NCI-H460 (cell line): Measurements from ENCODE around the gene ANO1. TPM values are rescaled to one million over a fixed set of nuclear protein-coding genes. Genes with fewer than 3 reads are reported as not detected.

Experiments
- DNase-seq: peaks from one replicate; pipeline ENCODE4 v3.0.0-alpha.2; 2016; ENCODE audit warnings: low read depth; ENCODE audit errors: extremely low read depth
- total RNA-seq: library from RNA; depleted of rRNA; stranded (reverse); fragments of >200 nt; shearing (Covaris generic); gene quantifications from 2 replicates; pipeline ENCODE4 v1.2.3, GENCODE V29; 2014

ANO1 gene
- total RNA-seq, 1 experiment from 2014 or later: 2.7 TPM

GRCh38 chr11:70092959-70093715, 15.0 kb downstream of the ANO1 start:
- DNase-seq: no peak

- DNase-seq: no peak
Observed at GRCh38 chr11:70095541-70096252, 17.6 kb downstream of the ANO1 start.

- no peak for DNase-seq
Observed at GRCh38 chr11:70097783-70098563, 19.9 kb downstream of the ANO1 start.

GRCh38 chr11:70098936-70099335, 20.8 kb downstream of the ANO1 start:
- no peak for DNase-seq

GRCh38 chr11:70099578-70100279, 21.6 kb downstream of the ANO1 start:
- no peak for DNase-seq

- DNase-seq: no peak
Observed at GRCh38 chr11:70100280-70100603, 22.1 kb downstream of the ANO1 start.

- no peak for DNase-seq
Observed at GRCh38 chr11:70100791-70101190, 22.7 kb downstream of the ANO1 start.

- DNase-seq: no peak
Observed at GRCh38 chr11:70103256-70103975, 25.3 kb downstream of the ANO1 start.

GRCh38 chr11:70104419-70104818, 26.3 kb downstream of the ANO1 start:
- no peak for DNase-seq

GRCh38 chr11:70104961-70105360, 26.8 kb downstream of the ANO1 start:
- no peak for DNase-seq

GRCh38 chr11:70105369-70105754, 27.2 kb downstream of the ANO1 start:
- no peak for DNase-seq

- DNase-seq: no peak
Observed at GRCh38 chr11:70105755-70106571, 27.8 kb downstream of the ANO1 start.

- no peak for DNase-seq
Observed at GRCh38 chr11:70106757-70107156, 28.6 kb downstream of the ANO1 start.

GRCh38 chr11:70107191-70107590, 29.1 kb downstream of the ANO1 start:
- no peak for DNase-seq

- DNase-seq: no peak
Observed at GRCh38 chr11:70107756-70108155, 29.6 kb downstream of the ANO1 start.

- no peak for DNase-seq
Observed at GRCh38 chr11:70108250-70108649, 30.1 kb downstream of the ANO1 start.

- DNase-seq: no peak
Observed at GRCh38 chr11:70109006-70109405, 30.9 kb downstream of the ANO1 start.

- no peak for DNase-seq
Observed at GRCh38 chr11:70109903-70110302, 31.8 kb downstream of the ANO1 start.

- DNase-seq: no peak
Observed at GRCh38 chr11:70110538-70111055, 32.5 kb downstream of the ANO1 start.
